Body of pancreas (tissue), 4 donors: ENCODE data around the gene KIFC3.

ENCODE experiments used
- CTCF ChIP-seq, 7 experiments: fragments of 450-650 bp in 4 of 7; fragments of 200-600 bp in 3 of 7; sonication (generic) in 3 of 7; IDR thresholded peaks; one replicate each; pipeline ENCODE4 v1.5.1; 2016 to 2019; ENCODE audit warnings: antibody characterized with exemption in 7 of 7
- POLR2A ChIP-seq, 3 donors: fragments of 450-650 bp; IDR thresholded peaks; one replicate each; pipeline ENCODE4 v1.6.1; 2016; ENCODE audit warnings: antibody characterized with exemption in 3 of 3, mild to moderate bottlenecking in 2 of 3

GRCh38 chr16:57739756-57740422 is 62.4 kb downstream of the KIFC3 start:
- no peak for TF ChIP-seq CTCF (IDR thresholded peaks at IDR 0.05)
- TF ChIP-seq POLR2A (IDR thresholded peaks at IDR 0.05) = no peak
